ENCODE data around the gene VCX3B. TPM values are rescaled to one million over a fixed set of nuclear protein-coding genes. Genes with fewer than 3 reads are reported as not detected.

The VCX3B gene
- total RNA-seq, 3 donors from 2014 or later (not counting 1 experiment from before 2014, with no cell fraction given): not detected

GRCh38 chrX:8430444-8430843 lies 34.2 kb upstream of the VCX3B start:
- Mint-ChIP-seq H3K4me1 (no peaks in the 10 kb centered on the region), H3K27me3 (ENCODE audit: low read depth in 2 of 2) (no peaks in the 10 kb centered on the region), H3K36me3 (no peaks in the 10 kb centered on the region), H3K4me3 (no peak overlapping the region), H3K9me3 (peaks cover 2 to 7% of the 10 kb centered on the region in 2 donors), H3K27ac (no peak overlapping the region)
- Histone ChIP-seq H3K36me3 (ENCODE audit: control insufficient read depth, insufficient read depth, low read length) (no peaks in the 10 kb centered on the region), H3K27me3 (ENCODE audit: control insufficient read depth, insufficient read depth, low read length) (no peaks in the 10 kb centered on the region), H3K9me3 (ENCODE audit: control insufficient read depth, insufficient read depth, low read length) (no peaks in the 10 kb centered on the region), H3K4me3 (ENCODE audit: low read length) (no peak overlapping the region), H3K27ac (ENCODE audit: low read length) (no peak overlapping the region), H3K4me1 (ENCODE audit: control insufficient read depth, insufficient read depth, low read length) (no peaks in the 10 kb centered on the region)
- intact Hi-C loops (cut with micrococcal nuclease): no loop called here
- ATAC-seq: no peak
- no peak for DNase-seq
- WGBS (ENCODE audit: insufficient coverage): 100% methylated on average over 1 of the region's 3 CpGs
- TF ChIP-seq CTCF (IDR thresholded peaks at IDR 0.05): no peak

GRCh38 chrX:8432396-8432795 lies 32.2 kb upstream of the VCX3B start:
- H3K4me1 ChIP-seq (ENCODE audit: control insufficient read depth, insufficient read depth, low read length): no peaks in the 10 kb centered on the region
- no peak overlapping the region for H3K27ac ChIP-seq (ENCODE audit: low read length)
- ATAC-seq: no peak
- no peaks in the 10 kb centered on the region for H3K36me3 ChIP-seq (ENCODE audit: control insufficient read depth, insufficient read depth, low read length)
- DNase-seq: no peak
- TF ChIP-seq CTCF (IDR thresholded peaks at IDR 0.05): no peak
- peaks cover 3 to 7% of the 10 kb centered on the region in 2 donors for H3K9me3 Mint-ChIP-seq
- no peaks in the 10 kb centered on the region for H3K4me1 Mint-ChIP-seq
- H3K27me3 Mint-ChIP-seq (ENCODE audit: low read depth in 2 of 2): no peaks in the 10 kb centered on the region
- no peak overlapping the region for H3K4me3 Mint-ChIP-seq
- H3K9me3 ChIP-seq (ENCODE audit: control insufficient read depth, insufficient read depth, low read length): no peaks in the 10 kb centered on the region
- no peaks in the 10 kb centered on the region for H3K36me3 Mint-ChIP-seq
- H3K27me3 ChIP-seq (ENCODE audit: control insufficient read depth, insufficient read depth, low read length): no peaks in the 10 kb centered on the region
- H3K27ac Mint-ChIP-seq: no peak overlapping the region
- intact Hi-C loops (cut with micrococcal nuclease): no loop called here
- no peak overlapping the region for H3K4me3 ChIP-seq (ENCODE audit: low read length)
- WGBS (ENCODE audit: insufficient coverage): no CpG with 5 or more reads among the region's 3 CpGs

GRCh38 chrX:8433109-8434062 lies 31.2 kb upstream of the VCX3B start:
- WGBS (ENCODE audit: insufficient coverage): 87% methylated on average over 2 of the region's 3 CpGs
- ATAC-seq: no peak
- Histone ChIP-seq H3K9me3 (ENCODE audit: control insufficient read depth, insufficient read depth, low read length) (no peaks in the 10 kb centered on the region), H3K27ac (ENCODE audit: low read length) (no peak overlapping the region), H3K27me3 (ENCODE audit: control insufficient read depth, insufficient read depth, low read length) (no peaks in the 10 kb centered on the region), H3K4me1 (ENCODE audit: control insufficient read depth, insufficient read depth, low read length) (no peaks in the 10 kb centered on the region), H3K36me3 (ENCODE audit: control insufficient read depth, insufficient read depth, low read length) (no peaks in the 10 kb centered on the region), H3K4me3 (ENCODE audit: low read length) (no peak overlapping the region)
- Mint-ChIP-seq H3K27me3 (ENCODE audit: low read depth in 2 of 2) (no peaks in the 10 kb centered on the region), H3K4me3 (no peak overlapping the region), H3K36me3 (no peaks in the 10 kb centered on the region), H3K27ac (no peak overlapping the region), H3K4me1 (no peaks in the 10 kb centered on the region), H3K9me3 (peaks cover 4 to 6% of the 10 kb centered on the region in 2 donors)
- no peak for DNase-seq
- intact Hi-C loops (cut with micrococcal nuclease): no loop called here
- TF ChIP-seq CTCF (IDR thresholded peaks at IDR 0.05): no peak
